HG03575 (cell line): ENCODE data around the gene NPTXR.

Experiments used
- ATAC-seq: cut with Tn5 transposase; IDR thresholded peaks from one replicate; pipeline ENCODE4 v1.9.1; 2021; ENCODE audit not compliant: unreplicated experiment, insufficient number of reproducible peaks, low FRiP score; ENCODE audit errors: extremely low read depth

The NPTXR gene

GRCh38 chr22:38843657-38844314 is at the start of gene NPTXR:
NPTXR (minus strand) TSS chr22:38844028.
- ATAC-seq = no peak

- no peak for ATAC-seq
Observed at GRCh38 chr22:38891256-38891655, 47.4 kb upstream of the NPTXR start.

- no peak for ATAC-seq
Observed at GRCh38 chr22:38890377-38890776, 46.5 kb upstream of the NPTXR start.

GRCh38 chr22:38886333-38886732 is 42.5 kb upstream of the NPTXR start:
- ATAC-seq = no peak

GRCh38 chr22:38882972-38883622 is 39.3 kb upstream of the NPTXR start:
- no peak for ATAC-seq

GRCh38 chr22:38881997-38882879 is 38.4 kb upstream of the NPTXR start:
- no peak for ATAC-seq

GRCh38 chr22:38881464-38881871 is 37.6 kb upstream of the NPTXR start:
- no peak for ATAC-seq

GRCh38 chr22:38879961-38880360 is 36.1 kb upstream of the NPTXR start:
- ATAC-seq = no peak

GRCh38 chr22:38879108-38879729 is 35.4 kb upstream of the NPTXR start:
- no peak for ATAC-seq

- ATAC-seq = no peak
Observed at GRCh38 chr22:38878001-38878400, 34.2 kb upstream of the NPTXR start.

- ATAC-seq = no peak
Observed at GRCh38 chr22:38874529-38875222, 30.8 kb upstream of the NPTXR start.

GRCh38 chr22:38873469-38874411 is 29.9 kb upstream of the NPTXR start:
- ATAC-seq = no peak

- ATAC-seq = no peak
Observed at GRCh38 chr22:38872831-38873248, 29.0 kb upstream of the NPTXR start.

GRCh38 chr22:38872172-38872830 is 28.5 kb upstream of the NPTXR start, which contains the start of gene CBX6:
CBX6 (minus strand) TSS chr22:38872216; CDS start chr22:38872190, 26 bp downstream.
- no peak for ATAC-seq

GRCh38 chr22:38871360-38872171 is 27.7 kb upstream of the NPTXR start:
- ATAC-seq = no peak

GRCh38 chr22:38870791-38871359 is 27.0 kb upstream of the NPTXR start:
- no peak for ATAC-seq
